GM18909 (cell line): Measurements from ENCODE around the gene PGPEP1.

Experiments used
- ATAC-seq: cut with Tn5 transposase; IDR thresholded peaks from one replicate; pipeline ENCODE4 v1.9.1; 2021; ENCODE audit warnings: mild to moderate bottlenecking; ENCODE audit not compliant: unreplicated experiment, poor library complexity

PGPEP1 gene

DNA sequence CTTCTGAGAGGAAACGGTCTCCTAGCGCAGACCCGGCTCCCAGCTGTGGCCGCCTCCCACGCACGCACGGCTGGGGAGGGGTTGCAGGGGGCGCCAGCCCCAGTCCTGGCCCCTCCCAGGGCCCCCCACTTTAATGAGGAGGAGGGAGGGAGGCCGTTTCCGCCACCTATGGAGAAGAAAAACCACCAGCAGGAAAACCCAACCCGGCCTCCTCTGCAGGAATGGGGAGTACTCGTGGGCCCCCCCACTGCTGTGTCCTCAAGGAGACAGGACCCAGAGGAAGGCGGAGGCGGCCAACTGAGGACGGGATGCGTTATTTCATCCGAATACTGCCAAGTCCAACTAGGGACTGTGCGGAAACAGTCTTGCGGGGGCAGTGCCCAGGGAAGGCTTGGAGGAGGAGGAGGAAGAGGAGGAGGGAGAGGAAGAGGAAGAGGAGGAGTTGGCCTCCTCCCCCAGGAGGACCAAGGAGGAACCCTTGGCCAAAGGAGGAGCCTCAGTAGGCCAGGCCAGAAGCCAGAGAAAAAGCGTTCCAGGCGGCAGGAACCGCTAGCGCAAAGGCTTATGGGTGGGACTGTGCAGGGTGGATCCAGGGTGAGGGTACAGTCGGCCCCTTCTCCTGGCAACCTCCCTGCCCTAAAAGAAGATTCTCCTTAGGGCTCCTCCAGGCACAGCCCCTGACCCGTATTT lies 74.9 kb downstream of the PGPEP1 start:
- no peak for ATAC-seq

DNA sequence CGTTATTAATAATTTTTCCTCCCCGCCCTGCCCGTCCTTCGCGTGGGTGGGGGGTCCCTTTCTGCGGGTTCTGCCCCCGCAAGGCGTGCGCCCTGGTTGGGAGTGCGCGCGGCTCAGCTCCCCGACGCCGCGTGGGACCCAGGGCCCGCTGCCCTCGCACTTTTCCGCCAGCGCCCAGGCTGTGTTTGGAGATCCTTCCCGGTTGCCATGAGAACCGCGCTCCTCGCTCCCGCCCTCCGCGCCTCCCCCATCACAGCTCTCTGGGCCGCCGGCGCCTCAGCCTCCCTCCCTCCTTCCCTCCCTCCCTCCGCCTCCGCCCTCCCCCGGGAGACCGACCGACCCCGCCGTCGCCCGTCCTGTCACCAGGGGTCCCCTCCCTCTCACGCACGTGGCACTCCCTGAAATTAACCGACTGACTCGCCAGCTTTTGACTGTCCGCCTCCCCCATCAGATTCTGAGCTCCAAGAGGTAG lies 76.4 kb downstream of the PGPEP1 start:
- ATAC-seq: no peak

DNA sequence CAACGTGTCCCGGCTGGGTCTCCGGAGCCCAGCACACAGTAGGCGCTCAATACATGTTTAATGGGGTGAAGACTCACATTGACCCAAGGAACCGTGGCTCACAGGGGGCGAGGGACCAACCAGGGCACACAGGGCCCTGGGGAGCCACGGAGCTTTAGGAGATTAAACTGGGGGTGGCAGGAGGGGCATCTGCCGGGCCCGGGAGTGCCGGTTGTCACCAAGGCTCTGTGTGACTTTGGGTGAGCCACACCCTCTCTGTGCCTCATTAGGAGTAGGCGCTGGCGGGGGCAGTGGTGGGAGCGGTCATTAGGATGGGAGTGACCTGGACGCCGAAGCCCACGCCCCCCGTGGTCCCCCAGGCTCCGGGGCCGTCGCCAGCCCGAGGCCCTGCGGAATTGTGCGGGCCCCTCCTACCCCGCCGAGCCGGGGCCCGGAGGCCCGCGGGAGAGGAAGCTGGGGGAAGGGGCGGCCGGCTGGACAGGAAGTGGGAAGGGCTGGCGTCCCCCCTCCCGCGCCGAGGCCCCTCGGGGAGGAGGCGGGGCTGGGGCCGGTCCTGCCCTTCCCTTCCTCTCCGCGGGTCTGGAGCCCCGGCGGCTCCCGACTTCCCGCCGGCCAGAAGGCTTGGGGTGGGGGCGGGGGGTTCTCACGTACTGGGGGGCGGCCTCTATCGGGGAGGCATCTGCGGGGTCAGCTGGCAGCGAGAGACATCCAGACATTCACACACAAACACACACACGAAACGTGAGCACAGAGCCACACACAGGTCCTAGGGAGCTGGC lies 77.0 kb downstream of the PGPEP1 start:
- ATAC-seq: no peak

DNA sequence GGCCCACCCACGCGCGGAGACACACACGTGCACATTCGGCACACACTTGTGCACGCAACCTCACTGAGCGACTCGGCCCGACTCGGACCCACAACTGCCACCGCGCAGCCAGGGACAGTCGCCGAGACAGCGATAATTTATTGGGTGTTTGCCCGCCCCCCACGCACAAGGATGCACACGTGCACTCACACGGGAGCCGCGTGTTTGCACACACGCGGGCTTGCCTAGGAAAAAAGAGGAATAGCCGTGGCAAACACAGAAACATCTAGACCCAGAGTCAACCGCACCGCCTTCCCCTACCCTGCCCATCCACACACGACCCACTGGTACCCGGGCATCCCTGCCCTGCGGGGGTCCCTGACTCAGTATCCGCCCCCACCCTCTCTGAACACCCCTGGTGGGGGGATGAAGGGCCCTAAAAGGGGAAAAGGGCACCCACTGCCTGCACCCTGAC lies 77.7 kb downstream of the PGPEP1 start:
- ATAC-seq: no peak

DNA sequence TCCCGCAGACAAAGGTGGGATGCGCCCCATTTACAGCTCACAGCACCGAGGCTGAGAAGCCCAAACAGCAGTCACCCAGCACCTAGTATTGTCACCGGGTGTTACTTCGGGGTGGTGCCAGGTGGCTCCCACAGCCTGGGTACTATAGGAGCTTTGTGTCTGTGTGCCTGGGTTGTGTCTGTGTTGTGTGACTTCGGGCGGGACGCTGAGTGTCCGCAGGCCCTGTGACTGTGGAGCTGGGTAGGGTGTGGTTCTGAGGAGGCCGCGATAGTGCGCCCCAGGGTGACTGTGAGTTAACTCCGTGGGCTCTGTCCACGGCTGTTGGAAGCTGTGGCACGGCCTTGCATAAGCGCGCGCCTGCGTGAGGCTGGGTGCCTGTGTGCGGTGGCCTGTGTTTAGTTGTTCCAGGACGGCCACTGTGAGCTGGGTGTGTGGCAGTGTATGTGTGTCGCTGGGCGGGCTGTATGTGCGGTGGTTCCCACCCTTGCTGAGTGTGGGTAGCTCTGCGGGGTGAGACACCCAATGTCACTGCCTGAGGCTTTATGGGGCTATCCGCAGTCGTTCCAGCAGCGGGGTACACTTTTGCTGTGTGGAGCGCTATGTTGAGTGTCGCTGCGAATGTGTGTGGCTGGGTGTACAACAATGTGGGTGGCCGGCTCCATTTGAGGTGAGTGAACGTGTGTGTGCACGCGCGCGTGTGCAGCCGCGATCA lies 78.2 kb downstream of the PGPEP1 start:
- ATAC-seq: peak; percentile 3

GRCh38 chr19:18419195-18419698 lies 78.8 kb downstream of the PGPEP1 start, which contains the start of gene SSBP4:
Gene SSBP4, plus strand, starts transcription at chr19:18419398. Its CDS starts 251 bp downstream, at chr19:18419649.
- peak; percentile 48 for ATAC-seq
